IPS-NIHi7 (cell line): Measurements from ENCODE around the gene ACTR6.

Experiments
- DNase-seq: peaks from one replicate; pipeline ENCODE4 v3.0.0; 2012; ENCODE audit warnings: mixed read lengths; ENCODE audit errors: extremely low spot score

Gene ACTR6

GRCh38 chr12:100266585-100266834, 65.9 kb downstream of the ACTR6 start:
- DNase-seq, result peak; percentile 96

GRCh38 chr12:100266835-100267602, 66.4 kb downstream of the ACTR6 start, which contains the start of the genes DEPDC4 and SCYL2:
DEPDC4 (minus strand) TSS chr12:100267079; CDS start chr12:100267076, 3 bp downstream.
SCYL2 (plus strand) TSS chr12:100267177; CDS start chr12:100282971, 15,794 bp downstream.
- peak; percentile 95 for DNase-seq

GRCh38 chr12:100267603-100268281, 67.1 kb downstream of the ACTR6 start:
- no peak for DNase-seq

- no peak for DNase-seq
These were observed 68.4 kb downstream of the ACTR6 start for GRCh38 chr12:100268835-100269564.

GRCh38 chr12:100273782-100274181, 73.2 kb downstream of the ACTR6 start:
- DNase-seq, result no peak
